Activated CD4-positive, alpha-beta T cell treated with anti-CD3 and anti-CD28 coated beads, Interleukin-2, Interleukin-6, amounts not matched to agents 100 ng/mL and 50 ng/mL, durations not matched to agents 16 hours and 8 hours (primary cell): ENCODE results near the gene DSCAM.

Experiments used
- DNase-seq: peaks from one replicate; pipeline ENCODE4 v3.0.0-alpha.2; 2020

The DSCAM gene

GRCh38 chr21:40706176-40706575 is 140.8 kb downstream of the DSCAM start:
- DNase-seq: no peak

- no peak for DNase-seq
Observed at GRCh38 chr21:40704141-40704540, 142.8 kb downstream of the DSCAM start.

GRCh38 chr21:40699366-40699765 is 147.6 kb downstream of the DSCAM start:
- DNase-seq: no peak

GRCh38 chr21:40696246-40696645 is 150.7 kb downstream of the DSCAM start:
- no peak for DNase-seq

- no peak for DNase-seq
Observed at GRCh38 chr21:40689840-40690360, 157.1 kb downstream of the DSCAM start.

GRCh38 chr21:40689217-40689616 is 157.7 kb downstream of the DSCAM start:
- DNase-seq: no peak

- DNase-seq: no peak
Observed at GRCh38 chr21:40688106-40688864, 158.7 kb downstream of the DSCAM start.

- no peak for DNase-seq
Observed at GRCh38 chr21:40687625-40688024, 159.3 kb downstream of the DSCAM start.

GRCh38 chr21:40686526-40686925 is 160.4 kb downstream of the DSCAM start:
- DNase-seq: no peak

GRCh38 chr21:40685141-40685540 is 161.8 kb downstream of the DSCAM start:
- no peak for DNase-seq

GRCh38 chr21:40684726-40685125 is 162.2 kb downstream of the DSCAM start:
- DNase-seq: no peak

- no peak for DNase-seq
Observed at GRCh38 chr21:40683349-40683748, 163.6 kb downstream of the DSCAM start.

- no peak for DNase-seq
Observed at GRCh38 chr21:40681164-40681859, 165.6 kb downstream of the DSCAM start.

- no peak for DNase-seq
Observed at GRCh38 chr21:40680311-40680710, 166.6 kb downstream of the DSCAM start.

- no peak for DNase-seq
Observed at GRCh38 chr21:40678681-40679284, 168.2 kb downstream of the DSCAM start.

GRCh38 chr21:40675017-40675416 is 171.9 kb downstream of the DSCAM start:
- no peak for DNase-seq

- no peak for DNase-seq
Observed at GRCh38 chr21:40672602-40673001, 174.4 kb downstream of the DSCAM start.

- DNase-seq: no peak
Observed at GRCh38 chr21:40671716-40672115, 175.2 kb downstream of the DSCAM start.

GRCh38 chr21:40668555-40669275 is 178.2 kb downstream of the DSCAM start:
- no peak for DNase-seq

GRCh38 chr21:40667967-40668366 is 179.0 kb downstream of the DSCAM start:
- DNase-seq: no peak

- no peak for DNase-seq
Observed at GRCh38 chr21:40662889-40663288, 184.1 kb downstream of the DSCAM start.

GRCh38 chr21:40660461-40660860 is 186.5 kb downstream of the DSCAM start:
- DNase-seq: no peak

- DNase-seq: no peak
Observed at GRCh38 chr21:40658311-40658710, 188.6 kb downstream of the DSCAM start.
